Type B pancreatic cell (in vitro differentiated cells): ENCODE measurements around the gene TBX6. TPM values are rescaled to one million over a fixed set of nuclear protein-coding genes. Genes with fewer than 3 reads are reported as not detected.

Experiments used
- DNase-seq: peaks from one replicate; pipeline ENCODE4 v3.0.0; 2021; ENCODE audit warnings: mixed read lengths; ENCODE audit not compliant: unreplicated experiment; ENCODE audit errors: extremely low spot score
- H3K27ac Mint-ChIP-seq: 2 replicates; pipeline ENCODE4 v1.8.0; 2021; ENCODE audit warnings: mild to moderate bottlenecking, mixed read lengths
- H3K27me3 Mint-ChIP-seq: 2 replicates; pipeline ENCODE4 v1.8.0; 2021; ENCODE audit warnings: mixed read lengths
- H3K36me3 Mint-ChIP-seq: 2 replicates; pipeline ENCODE4 v1.8.0; 2021; ENCODE audit warnings: mixed read lengths
- H3K4me1 Mint-ChIP-seq: one replicate; pipeline ENCODE4 v1.8.0; 2021; ENCODE audit warnings: mixed read lengths; ENCODE audit not compliant: unreplicated experiment
- H3K4me3 Mint-ChIP-seq: 2 replicates; pipeline ENCODE4 v1.8.0; 2021; ENCODE audit warnings: mild to moderate bottlenecking, mixed read lengths
- H3K9me3 Mint-ChIP-seq: 2 replicates; pipeline ENCODE4 v1.8.0; 2021; ENCODE audit warnings: mixed read lengths
- total RNA-seq: library from RNA; stranded (reverse); gene quantifications from 2 replicates; pipeline ENCODE4 v1.2.1, GENCODE V29; 2021; ENCODE audit warnings: low replicate concordance
- TF ChIP-seq, protein P1 (sequence below): fragments of 200-600 bp; sonication (generic); conservative IDR thresholded peaks from 2 replicates; pipeline ENCODE4 v1.5.0; 2021; ENCODE audit warnings: antibody characterized with exemption, mild to moderate bottlenecking

The TBX6 gene
- total RNA-seq, 1 donor from 2014 or later = 1.6 TPM

DNA sequence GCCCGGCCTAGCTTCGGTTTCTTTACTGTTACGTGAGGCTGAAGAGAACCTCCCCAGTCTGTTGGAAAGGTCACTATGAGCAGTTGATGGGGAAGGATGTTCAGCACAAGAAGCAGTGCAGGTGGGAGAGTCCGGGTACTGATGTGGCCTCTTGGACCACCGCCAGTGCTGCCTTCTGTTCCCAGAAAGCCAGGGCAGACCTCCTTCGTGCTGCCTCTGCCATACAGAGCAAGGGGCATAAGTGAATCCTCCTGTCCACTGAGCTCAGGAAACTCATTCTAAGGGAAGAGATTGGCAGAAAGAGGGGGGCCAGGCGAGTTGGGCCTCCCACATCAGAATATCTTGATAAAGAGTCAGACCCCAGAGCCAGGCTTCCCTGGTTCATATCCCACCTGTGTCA, 12.2 kb downstream of the TBX6 start:
- no peak overlapping the region for H3K4me3 Mint-ChIP-seq
- no peak overlapping the region for H3K27ac Mint-ChIP-seq
- no peaks in the 10 kb centered on the region for H3K9me3 Mint-ChIP-seq

DNA sequence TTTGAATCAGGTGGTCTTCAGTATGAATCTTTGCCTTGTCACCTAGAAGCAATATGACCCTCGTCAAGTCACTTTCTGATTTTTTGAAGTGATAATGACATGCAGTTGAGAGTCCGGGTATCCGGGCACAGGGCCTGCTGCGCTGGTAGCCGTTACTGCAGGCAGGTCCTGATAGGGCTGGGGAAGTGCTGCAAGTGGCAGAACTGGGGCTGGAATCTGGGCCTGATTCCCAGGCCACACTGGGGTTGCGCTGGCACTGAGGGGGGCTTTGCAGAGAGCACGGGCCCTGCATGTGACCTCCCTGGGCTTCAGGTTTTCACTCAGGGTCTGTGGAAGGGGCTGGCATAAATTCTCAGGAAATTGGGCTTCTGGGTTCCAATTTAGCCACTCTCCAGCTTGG, 13.0 kb downstream of the TBX6 start:
- Mint-ChIP-seq H3K27ac (peak overlapping the region; percentile 16), H3K9me3 (no peaks in the 10 kb centered on the region), H3K4me3 (no peak overlapping the region), H3K4me1 (peaks cover 24% of the 10 kb centered on the region), H3K27me3 (no peaks in the 10 kb centered on the region), H3K36me3 (peaks cover 15% of the 10 kb centered on the region)
- DNase-seq = no peak
- TF ChIP-seq, protein P1, sequence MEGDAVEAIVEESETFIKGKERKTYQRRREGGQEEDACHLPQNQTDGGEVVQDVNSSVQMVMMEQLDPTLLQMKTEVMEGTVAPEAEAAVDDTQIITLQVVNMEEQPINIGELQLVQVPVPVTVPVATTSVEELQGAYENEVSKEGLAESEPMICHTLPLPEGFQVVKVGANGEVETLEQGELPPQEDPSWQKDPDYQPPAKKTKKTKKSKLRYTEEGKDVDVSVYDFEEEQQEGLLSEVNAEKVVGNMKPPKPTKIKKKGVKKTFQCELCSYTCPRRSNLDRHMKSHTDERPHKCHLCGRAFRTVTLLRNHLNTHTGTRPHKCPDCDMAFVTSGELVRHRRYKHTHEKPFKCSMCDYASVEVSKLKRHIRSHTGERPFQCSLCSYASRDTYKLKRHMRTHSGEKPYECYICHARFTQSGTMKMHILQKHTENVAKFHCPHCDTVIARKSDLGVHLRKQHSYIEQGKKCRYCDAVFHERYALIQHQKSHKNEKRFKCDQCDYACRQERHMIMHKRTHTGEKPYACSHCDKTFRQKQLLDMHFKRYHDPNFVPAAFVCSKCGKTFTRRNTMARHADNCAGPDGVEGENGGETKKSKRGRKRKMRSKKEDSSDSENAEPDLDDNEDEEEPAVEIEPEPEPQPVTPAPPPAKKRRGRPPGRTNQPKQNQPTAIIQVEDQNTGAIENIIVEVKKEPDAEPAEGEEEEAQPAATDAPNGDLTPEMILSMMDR = no peak

More for the DNA sequence above, 12.2 kb downstream of the TBX6 start:
- DNase-seq = no peak
- TF ChIP-seq, protein P1 = no peak
- H3K27me3 Mint-ChIP-seq = no peaks in the 10 kb centered on the region
- H3K4me1 Mint-ChIP-seq = peaks cover 24% of the 10 kb centered on the region
- peaks cover 15% of the 10 kb centered on the region for H3K36me3 Mint-ChIP-seq

DNA sequence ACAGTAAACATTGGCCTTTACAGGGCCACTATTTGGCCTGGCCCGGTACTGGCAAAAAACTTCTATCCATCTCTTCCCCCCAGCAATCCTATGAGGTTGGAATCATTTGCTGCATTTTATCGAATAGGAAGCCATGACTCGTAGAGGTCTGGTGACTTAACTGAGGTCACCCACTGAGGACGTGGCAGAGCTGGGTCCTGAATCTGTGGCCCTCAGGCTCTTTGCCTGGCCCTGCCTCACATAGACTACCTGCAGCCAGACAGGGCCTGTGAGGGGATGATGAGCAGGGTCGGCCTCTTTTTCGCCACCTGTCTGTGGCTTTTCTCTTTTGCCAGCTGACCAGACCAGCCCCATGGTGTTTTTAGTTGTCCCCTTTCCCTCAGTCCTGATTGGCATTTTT, 14.1 kb downstream of the TBX6 start:
- peaks cover 15% of the 10 kb centered on the region for H3K36me3 Mint-ChIP-seq
- H3K4me1 Mint-ChIP-seq = peaks cover 24% of the 10 kb centered on the region
- H3K9me3 Mint-ChIP-seq = no peaks in the 10 kb centered on the region
- DNase-seq = no peak
- no peaks in the 10 kb centered on the region for H3K27me3 Mint-ChIP-seq
- peak overlapping the region; percentile 96 for H3K27ac Mint-ChIP-seq
- peak overlapping the region; percentile 97 for H3K4me3 Mint-ChIP-seq
- TF ChIP-seq, protein P1 = no peak

DNA sequence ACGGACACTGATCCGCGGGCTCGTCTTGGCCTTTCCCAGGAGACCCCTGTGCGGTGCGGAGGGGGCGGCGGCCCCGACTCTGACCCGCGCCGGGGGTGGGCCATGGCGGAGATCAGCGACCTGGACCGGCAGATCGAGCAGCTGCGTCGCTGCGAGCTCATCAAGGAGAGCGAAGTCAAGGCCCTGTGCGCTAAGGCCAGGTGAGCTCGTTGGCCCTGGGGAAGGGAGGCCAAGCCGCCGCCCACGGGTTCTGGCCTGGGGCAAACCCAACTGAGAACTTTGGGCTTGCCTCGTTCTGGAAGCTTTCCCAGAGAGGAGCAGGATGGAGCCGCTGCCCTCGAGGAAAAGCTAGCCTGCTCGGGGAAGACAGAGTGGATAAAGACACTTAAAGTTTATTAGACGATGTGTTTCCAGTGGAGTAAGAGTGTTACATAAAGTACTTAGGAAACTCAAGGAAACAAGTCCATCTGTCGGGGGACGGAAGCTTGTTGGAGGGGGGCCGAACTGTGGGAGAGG, 15.4 kb downstream of the TBX6 start:
- H3K9me3 Mint-ChIP-seq = no peaks in the 10 kb centered on the region
- peak overlapping the region; percentile 97 for H3K4me3 Mint-ChIP-seq
- DNase-seq = no peak
- no peaks in the 10 kb centered on the region for H3K27me3 Mint-ChIP-seq
- H3K36me3 Mint-ChIP-seq = peaks cover 15% of the 10 kb centered on the region
- peaks cover 28% of the 10 kb centered on the region for H3K4me1 Mint-ChIP-seq
- TF ChIP-seq, protein P1 = no peak
- H3K27ac Mint-ChIP-seq = peak overlapping the region; percentile 96

DNA sequence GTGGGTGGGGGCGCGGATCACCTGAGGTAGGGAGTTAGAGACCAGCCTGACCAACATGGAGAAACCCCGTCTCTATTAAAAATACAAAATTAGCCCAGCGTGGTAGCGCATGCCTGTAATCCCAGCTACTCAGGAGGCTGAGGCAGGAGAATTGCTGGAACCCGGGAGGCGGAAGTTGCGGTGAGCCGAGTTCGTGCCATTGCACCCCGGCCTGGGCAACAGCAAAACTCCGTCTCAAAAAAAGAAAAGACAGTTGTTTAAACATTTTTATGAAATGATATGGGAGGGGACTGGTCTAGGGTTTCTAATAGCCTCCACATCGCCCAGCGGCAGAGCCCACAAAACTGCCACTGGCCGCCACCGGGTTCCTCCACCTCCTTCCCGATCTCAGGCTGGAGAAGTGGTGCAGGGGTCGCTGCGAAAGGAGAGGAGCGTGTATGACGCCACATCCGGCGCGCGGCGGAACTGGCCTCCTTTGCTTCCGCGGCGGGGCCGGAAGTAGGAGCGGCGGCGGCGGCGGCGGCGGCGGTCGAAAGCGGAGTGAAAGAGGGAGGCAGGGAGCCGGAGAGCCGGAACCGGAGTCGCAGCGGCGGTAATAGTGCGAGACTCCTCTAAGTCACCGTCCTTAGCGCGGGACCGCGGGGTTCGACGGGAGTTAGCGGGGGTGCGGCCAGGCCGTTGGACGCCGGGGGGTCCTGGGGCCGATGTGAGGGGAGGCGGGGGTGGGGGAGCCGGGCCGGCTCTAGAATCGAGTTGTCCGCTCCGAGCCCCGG, 16.0 kb downstream of the TBX6 start, which contains the start of gene PPP4C:
Gene PPP4C, plus strand, starts transcription at position 492 of the 773 bp plus-strand sequence. CDS start 384 bp downstream, outside the sequence.
- Mint-ChIP-seq H3K9me3 (no peaks in the 10 kb centered on the region), H3K27ac (peak within 1 kb of the TSS; percentile 96), H3K4me3 (peak within 1 kb of the TSS; percentile 97), H3K4me1 (peaks cover 28% of the 10 kb centered on the region), H3K27me3 (no peaks in the 10 kb centered on the region), H3K36me3 (peaks cover 15% of the 10 kb centered on the region)
- peak; percentile 92 for DNase-seq
- TF ChIP-seq, protein P1 = no peak
